NCI-H1092 (cell line): Measurements from ENCODE around the gene PAK1IP1.
"Not testable (repeated sequence)": the region's sequence is repeated elsewhere in the genome, so short reads cannot be mapped to it uniquely, and the experiment has no call there.

Source experiments
- DNase-seq: peaks from one replicate; lab custom pipeline; 2025; lab: John Stamatoyannopoulos, UW

PAK1IP1 gene

GRCh38 chr6:10692965-10693538 lies 1.7 kb upstream of the PAK1IP1 start:
- no peak for DNase-seq

GRCh38 chr6:10695086-10695657 lies 400 bp downstream of the PAK1IP1 start:
- DNase-seq: no peak

- no peak for DNase-seq
These were observed 1.9 kb downstream of the PAK1IP1 start for GRCh38 chr6:10696655-10697054.

DNA sequence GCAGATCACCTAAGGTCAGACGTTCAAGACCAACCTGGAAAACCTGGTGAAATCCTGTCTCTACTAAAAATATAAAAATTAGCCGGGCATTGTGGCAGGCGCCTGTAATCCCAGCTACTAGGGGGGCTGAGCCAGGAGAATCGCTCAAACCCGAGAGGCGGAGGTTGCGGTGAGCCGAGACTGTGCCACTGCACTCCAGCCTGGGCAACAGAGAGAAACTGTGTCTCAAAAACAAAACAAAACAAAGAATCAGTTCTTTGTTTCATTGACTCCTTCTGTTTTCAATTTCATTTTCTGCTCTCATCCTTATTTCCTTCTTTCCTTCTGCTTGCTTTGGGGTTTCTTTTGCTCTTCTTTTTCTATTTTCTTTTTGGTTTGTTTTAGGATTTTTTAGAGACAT lies 19.2 kb downstream of the PAK1IP1 start:
- no peak for DNase-seq

GRCh38 chr6:10719296-10719963 lies 24.7 kb downstream of the PAK1IP1 start:
- DNase-seq: no peak

DNA sequence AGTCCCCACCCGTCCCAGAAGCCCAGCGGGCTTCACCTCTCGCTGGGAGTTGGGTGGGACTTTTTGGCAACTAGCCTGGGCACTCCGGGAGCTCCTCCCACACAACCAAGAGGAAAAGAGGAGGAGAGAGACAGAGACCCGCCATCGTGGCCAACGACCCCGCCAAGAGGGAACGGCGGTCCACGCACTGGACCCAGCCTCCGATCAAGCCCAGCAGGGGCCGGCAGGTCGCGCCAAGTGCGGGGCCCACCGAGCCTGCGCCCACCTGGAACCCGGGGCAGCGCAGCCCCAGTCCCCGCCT lies 25.1 kb downstream of the PAK1IP1 start:
- no peak for DNase-seq

- peak; percentile 6 for DNase-seq
These were observed 25.6 kb downstream of the PAK1IP1 start for GRCh38 chr6:10720265-10720959.

DNA sequence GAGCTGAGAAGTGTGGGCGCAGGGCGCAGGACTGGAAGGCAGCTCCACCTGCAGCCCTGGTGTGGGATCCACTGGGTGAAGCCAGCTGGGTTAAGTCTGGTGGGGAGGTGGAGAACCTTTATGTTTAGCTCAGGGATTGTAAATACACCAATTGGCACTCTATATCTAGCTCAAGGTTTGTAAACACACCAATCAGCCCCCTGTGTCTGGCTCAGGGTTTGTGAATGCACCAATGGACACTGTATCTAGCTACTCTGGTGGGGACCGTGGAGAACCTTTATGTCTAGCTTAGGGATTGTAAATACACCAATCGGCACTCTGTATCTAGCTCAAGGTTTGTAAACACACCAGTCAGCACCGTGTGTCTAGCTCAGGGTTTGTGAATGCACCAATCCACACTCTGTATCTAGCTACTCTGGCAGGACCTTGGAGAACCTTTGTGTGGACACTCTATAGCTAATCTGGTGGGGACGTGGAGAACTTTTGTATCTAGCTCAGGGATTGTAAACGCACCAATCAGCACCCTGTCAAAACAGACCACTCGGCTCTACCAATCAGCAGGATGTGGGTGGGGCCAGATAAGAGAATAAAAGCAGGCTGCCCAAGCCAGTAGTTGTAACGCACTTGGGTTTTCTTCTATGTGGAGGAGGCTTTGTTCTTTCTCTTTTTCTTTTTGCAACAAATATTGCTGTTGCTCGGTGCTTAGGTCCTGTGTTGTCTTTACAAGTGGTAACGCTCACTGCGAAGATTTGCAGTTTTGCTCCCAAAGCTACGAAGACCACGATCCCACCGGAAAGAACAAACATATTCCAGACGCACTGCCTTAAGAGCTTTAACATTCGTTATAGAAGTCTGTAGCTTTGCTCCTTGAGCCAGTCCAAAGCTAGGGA lies 26.4 kb downstream of the PAK1IP1 start:
- DNase-seq: not testable (repeated sequence)

DNA sequence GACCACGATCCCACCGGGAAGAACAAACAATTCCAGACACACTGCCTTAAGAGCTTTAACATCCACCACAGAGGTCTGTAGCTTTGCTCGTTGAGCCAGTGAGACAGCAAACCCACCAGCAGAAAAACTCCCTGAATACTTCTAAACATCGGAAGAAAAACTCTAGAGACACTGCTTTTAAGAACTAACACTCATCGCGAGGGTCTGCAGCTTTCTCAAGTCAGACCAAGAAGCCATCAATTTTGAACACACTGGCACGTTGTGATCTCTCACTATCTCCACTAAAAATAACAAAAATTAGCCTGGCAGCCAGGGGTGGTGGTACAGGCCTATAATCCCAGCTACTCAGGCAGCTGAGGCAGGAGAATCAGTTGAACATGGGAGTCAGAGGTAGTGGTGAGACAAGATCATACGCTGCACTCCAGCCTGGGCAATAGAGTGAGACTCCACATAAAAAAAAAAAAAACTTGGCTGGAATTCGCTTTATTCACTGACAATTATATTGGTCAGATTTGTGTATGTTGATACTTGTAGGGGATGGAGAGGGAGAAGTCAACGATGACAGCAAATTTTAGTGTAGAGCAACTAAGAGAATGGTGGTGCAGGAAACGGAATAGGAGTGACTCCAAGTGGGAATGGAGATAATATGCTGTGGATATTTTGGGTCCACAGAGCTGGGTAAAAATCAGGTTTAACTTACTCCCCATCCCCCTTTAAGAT lies 27.2 kb downstream of the PAK1IP1 start:
- DNase-seq: no peak

- no peak for DNase-seq
These were observed 27.7 kb downstream of the PAK1IP1 start for GRCh38 chr6:10722570-10722819.

- peak; percentile 84 for DNase-seq
These were observed 28.2 kb downstream of the PAK1IP1 start, which contains the start of gene TMEM14C for GRCh38 chr6:10722820-10723566. TMEM14C (plus strand) TSS chr6:10723070; CDS start chr6:10724614, 1,544 bp downstream.

GRCh38 chr6:10723567-10723881 lies 28.8 kb downstream of the PAK1IP1 start:
- DNase-seq: no peak

GRCh38 chr6:10725044-10725443 lies 30.3 kb downstream of the PAK1IP1 start:
- no peak for DNase-seq

- DNase-seq: no peak
These were observed 30.9 kb downstream of the PAK1IP1 start for GRCh38 chr6:10725716-10726115.

GRCh38 chr6:10730254-10730653 lies 35.5 kb downstream of the PAK1IP1 start:
- DNase-seq: no peak

GRCh38 chr6:10733151-10733715 lies 38.5 kb downstream of the PAK1IP1 start:
- no peak for DNase-seq

DNA sequence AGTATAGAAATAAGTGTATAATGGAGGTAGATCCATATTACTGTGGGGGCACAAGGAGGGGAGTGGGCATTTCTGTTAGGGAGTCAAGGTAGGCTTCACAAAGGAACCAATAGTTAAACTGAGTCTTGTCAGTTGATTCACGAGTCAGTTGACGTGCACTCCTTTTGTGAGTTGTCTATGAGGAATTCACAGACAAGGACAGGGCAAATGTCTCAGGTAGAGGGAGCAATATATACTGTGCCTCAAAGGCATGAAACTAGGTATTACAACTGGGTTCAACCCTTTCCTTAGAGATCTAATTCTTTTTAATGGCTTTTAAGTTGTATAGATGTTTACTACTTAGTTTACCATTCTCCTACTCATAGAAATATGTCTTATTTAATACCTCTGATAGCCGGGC lies 39.1 kb downstream of the PAK1IP1 start:
- no peak for DNase-seq

GRCh38 chr6:10736731-10737130 lies 42.0 kb downstream of the PAK1IP1 start:
- DNase-seq: no peak

GRCh38 chr6:10740061-10740460 lies 45.3 kb downstream of the PAK1IP1 start:
- DNase-seq: no peak

DNA sequence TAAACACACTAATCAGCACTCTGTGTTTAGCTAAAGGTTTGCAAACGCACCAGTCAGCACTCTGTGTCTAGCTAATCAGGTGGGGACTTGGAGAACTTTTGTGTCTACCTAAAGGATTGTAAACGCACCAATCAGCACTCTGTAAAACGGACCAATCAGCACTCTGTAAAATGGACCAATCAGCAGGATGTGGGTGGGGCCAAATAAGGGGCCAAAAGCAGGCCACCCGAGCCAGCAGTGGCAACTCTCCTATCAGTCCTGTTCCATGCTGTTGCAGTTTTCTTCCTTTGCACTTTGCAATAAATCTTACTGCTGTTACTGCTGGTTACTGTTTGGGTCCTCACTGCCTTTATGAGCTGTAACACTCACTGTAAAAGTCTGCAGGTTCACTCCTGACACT lies 46.9 kb downstream of the PAK1IP1 start:
- not testable (repeated sequence) for DNase-seq

DNA sequence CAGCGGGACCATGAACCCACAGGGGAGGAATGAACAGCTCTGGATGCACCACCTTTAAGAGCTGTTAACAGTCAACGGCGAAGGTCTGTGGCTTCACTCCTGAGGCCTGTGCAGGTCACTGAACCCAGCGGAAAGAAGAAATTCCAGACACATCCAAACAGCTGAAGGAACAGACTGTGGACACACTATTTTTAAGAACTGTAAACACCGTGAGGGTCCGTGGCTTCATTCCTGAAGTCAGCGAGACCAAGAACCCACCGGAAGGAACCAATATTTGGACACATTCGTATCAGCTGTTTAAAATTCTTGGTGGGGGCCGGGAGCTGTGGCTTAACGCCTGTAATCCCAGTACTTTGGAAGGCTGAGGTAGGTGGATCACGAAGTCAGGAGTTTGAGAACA lies 47.5 kb downstream of the PAK1IP1 start:
- DNase-seq: no peak
